Measurements from ENCODE around the gene COPG1. TPM values are rescaled to one million over a fixed set of nuclear protein-coding genes. Genes with fewer than 3 reads are reported as not detected.

Gene COPG1
- total and polyA plus RNA-seq, 2 of the 13 experiments (the other 11 are each of a cell fraction or from before 2014, with no cell fraction given), result 98.6 to 166 TPM

DNA sequence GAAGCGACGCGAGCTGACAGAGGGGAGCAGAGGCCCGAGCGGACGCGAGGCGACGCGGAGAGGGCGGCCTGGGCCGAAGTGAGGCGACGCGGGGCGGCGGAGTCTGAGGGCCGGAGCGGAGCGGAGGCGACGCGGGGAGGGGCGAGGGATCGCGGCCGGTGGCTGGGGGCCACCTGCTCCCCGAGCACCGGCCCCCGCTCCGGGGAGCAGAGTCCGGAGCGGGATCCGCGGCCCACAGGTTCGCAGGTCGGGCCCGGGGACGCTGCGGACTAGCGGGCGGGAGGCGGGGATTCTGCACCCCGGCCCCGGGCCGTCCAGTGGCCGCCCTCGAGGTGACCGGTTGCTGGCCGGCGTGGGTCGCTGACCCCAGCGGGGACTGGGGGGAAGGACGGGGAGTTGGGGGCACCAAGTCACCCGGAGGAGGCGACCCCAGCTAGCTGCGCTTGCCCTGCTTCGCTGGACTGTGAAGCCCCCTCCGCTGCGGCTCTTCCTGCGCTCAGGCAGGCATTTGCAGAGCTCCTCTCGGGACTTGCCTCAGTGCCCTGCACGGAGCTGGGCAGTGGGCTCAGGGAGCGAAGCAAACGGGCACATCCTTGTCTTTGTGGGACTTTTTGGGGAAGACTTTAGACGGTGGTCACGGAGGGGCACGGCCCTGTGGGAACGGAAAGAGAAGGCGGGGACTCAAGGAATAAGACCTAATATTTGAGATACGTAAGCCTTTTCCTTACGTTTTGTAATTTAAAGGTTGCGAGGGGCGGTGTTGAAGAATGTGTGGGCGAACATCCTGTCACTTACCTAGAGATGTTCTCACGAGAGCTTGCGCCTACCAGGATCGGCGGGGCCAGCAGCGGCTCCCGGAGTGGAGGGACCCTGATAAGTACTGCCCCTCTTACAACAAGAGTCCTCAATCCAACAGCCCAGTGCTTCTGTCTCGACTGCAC, 29.8 kb downstream of the COPG1 start (continued):
- TF ChIP-seq, protein P1, sequence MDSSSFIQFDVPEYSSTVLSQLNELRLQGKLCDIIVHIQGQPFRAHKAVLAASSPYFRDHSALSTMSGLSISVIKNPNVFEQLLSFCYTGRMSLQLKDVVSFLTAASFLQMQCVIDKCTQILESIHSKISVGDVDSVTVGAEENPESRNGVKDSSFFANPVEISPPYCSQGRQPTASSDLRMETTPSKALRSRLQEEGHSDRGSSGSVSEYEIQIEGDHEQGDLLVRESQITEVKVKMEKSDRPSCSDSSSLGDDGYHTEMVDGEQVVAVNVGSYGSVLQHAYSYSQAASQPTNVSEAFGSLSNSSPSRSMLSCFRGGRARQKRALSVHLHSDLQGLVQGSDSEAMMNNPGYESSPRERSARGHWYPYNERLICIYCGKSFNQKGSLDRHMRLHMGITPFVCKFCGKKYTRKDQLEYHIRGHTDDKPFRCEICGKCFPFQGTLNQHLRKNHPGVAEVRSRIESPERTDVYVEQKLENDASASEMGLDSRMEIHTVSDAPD (CRISPR knock-in tag; IDR thresholded peaks at IDR 0.05), result 0 out of 2 replicates have a peak, but pooled peaks have one; percentile 9
- TF ChIP-seq, protein P2, sequence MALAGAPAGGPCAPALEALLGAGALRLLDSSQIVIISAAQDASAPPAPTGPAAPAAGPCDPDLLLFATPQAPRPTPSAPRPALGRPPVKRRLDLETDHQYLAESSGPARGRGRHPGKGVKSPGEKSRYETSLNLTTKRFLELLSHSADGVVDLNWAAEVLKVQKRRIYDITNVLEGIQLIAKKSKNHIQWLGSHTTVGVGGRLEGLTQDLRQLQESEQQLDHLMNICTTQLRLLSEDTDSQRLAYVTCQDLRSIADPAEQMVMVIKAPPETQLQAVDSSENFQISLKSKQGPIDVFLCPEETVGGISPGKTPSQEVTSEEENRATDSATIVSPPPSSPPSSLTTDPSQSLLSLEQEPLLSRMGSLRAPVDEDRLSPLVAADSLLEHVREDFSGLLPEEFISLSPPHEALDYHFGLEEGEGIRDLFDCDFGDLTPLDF (CRISPR knock-in tag; IDR thresholded peaks at IDR 0.05), result no peak
- TF ChIP-seq, protein P3, sequence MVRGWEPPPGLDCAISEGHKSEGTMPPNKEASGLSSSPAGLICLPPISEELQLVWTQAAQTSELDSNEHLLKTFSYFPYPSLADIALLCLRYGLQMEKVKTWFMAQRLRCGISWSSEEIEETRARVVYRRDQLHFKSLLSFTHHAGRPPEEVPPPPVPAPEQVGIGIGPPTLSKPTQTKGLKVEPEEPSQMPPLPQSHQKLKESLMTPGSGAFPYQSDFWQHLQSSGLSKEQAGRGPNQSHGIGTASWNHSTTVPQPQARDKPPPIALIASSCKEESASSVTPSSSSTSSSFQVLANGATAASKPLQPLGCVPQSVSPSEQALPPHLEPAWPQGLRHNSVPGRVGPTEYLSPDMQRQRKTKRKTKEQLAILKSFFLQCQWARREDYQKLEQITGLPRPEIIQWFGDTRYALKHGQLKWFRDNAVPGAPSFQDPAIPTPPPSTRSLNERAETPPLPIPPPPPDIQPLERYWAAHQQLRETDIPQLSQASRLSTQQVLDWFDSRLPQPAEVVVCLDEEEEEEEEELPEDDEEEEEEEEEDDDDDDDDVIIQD (CRISPR knock-in tag; IDR thresholded peaks at IDR 0.05; ENCODE audit: low read depth), result no peak
- TF ChIP-seq ZNF549 (CRISPR knock-in tag; IDR thresholded peaks at IDR 0.05) (no peak), ZNF329 (CRISPR knock-in tag; IDR thresholded peaks at IDR 0.05; ENCODE audit: low read depth) (peak; percentile 49; the same call in 1 of the 2 replicates), NONO (IDR thresholded peaks at IDR 0.05) (no peak), NONO (CRISPR knock-in tag; conservative IDR thresholded peaks at IDR 0.05) (no peak; the same call in 1 of the 2 replicates), HOXA5 (CRISPR knock-in tag; IDR thresholded peaks at IDR 0.05) (no peak)
- TF ChIP-seq, protein P4, sequence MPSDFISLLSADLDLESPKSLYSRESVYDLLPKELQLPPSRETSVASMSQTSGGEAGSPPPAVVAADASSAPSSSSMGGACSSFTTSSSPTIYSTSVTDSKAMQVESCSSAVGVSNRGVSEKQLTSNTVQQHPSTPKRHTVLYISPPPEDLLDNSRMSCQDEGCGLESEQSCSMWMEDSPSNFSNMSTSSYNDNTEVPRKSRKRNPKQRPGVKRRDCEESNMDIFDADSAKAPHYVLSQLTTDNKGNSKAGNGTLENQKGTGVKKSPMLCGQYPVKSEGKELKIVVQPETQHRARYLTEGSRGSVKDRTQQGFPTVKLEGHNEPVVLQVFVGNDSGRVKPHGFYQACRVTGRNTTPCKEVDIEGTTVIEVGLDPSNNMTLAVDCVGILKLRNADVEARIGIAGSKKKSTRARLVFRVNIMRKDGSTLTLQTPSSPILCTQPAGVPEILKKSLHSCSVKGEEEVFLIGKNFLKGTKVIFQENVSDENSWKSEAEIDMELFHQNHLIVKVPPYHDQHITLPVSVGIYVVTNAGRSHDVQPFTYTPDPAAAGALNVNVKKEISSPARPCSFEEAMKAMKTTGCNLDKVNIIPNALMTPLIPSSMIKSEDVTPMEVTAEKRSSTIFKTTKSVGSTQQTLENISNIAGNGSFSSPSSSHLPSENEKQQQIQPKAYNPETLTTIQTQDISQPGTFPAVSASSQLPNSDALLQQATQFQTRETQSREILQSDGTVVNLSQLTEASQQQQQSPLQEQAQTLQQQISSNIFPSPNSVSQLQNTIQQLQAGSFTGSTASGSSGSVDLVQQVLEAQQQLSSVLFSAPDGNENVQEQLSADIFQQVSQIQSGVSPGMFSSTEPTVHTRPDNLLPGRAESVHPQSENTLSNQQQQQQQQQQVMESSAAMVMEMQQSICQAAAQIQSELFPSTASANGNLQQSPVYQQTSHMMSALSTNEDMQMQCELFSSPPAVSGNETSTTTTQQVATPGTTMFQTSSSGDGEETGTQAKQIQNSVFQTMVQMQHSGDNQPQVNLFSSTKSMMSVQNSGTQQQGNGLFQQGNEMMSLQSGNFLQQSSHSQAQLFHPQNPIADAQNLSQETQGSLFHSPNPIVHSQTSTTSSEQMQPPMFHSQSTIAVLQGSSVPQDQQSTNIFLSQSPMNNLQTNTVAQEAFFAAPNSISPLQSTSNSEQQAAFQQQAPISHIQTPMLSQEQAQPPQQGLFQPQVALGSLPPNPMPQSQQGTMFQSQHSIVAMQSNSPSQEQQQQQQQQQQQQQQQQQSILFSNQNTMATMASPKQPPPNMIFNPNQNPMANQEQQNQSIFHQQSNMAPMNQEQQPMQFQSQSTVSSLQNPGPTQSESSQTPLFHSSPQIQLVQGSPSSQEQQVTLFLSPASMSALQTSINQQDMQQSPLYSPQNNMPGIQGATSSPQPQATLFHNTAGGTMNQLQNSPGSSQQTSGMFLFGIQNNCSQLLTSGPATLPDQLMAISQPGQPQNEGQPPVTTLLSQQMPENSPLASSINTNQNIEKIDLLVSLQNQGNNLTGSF (CRISPR knock-in tag; IDR thresholded peaks at IDR 0.05), result no peak
- TF ChIP-seq, protein P5, sequence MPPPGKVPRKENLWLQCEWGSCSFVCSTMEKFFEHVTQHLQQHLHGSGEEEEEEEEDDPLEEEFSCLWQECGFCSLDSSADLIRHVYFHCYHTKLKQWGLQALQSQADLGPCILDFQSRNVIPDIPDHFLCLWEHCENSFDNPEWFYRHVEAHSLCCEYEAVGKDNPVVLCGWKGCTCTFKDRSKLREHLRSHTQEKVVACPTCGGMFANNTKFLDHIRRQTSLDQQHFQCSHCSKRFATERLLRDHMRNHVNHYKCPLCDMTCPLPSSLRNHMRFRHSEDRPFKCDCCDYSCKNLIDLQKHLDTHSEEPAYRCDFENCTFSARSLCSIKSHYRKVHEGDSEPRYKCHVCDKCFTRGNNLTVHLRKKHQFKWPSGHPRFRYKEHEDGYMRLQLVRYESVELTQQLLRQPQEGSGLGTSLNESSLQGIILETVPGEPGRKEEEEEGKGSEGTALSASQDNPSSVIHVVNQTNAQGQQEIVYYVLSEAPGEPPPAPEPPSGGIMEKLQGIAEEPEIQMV (CRISPR knock-in tag; IDR thresholded peaks at IDR 0.05; ENCODE audit: low read depth), result 0 out of 2 replicates have a peak, but pooled peaks have one; percentile 47
- TF ChIP-seq, protein P6, sequence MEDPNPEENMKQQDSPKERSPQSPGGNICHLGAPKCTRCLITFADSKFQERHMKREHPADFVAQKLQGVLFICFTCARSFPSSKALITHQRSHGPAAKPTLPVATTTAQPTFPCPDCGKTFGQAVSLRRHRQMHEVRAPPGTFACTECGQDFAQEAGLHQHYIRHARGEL (CRISPR knock-in tag; IDR thresholded peaks at IDR 0.05), result no peak
- TF ChIP-seq, protein P7, sequence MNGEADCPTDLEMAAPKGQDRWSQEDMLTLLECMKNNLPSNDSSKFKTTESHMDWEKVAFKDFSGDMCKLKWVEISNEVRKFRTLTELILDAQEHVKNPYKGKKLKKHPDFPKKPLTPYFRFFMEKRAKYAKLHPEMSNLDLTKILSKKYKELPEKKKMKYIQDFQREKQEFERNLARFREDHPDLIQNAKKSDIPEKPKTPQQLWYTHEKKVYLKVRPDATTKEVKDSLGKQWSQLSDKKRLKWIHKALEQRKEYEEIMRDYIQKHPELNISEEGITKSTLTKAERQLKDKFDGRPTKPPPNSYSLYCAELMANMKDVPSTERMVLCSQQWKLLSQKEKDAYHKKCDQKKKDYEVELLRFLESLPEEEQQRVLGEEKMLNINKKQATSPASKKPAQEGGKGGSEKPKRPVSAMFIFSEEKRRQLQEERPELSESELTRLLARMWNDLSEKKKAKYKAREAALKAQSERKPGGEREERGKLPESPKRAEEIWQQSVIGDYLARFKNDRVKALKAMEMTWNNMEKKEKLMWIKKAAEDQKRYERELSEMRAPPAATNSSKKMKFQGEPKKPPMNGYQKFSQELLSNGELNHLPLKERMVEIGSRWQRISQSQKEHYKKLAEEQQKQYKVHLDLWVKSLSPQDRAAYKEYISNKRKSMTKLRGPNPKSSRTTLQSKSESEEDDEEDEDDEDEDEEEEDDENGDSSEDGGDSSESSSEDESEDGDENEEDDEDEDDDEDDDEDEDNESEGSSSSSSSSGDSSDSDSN (CRISPR knock-in tag; IDR thresholded peaks at IDR 0.05), result peak; percentile 93
